Measurements from ENCODE around the gene FOXJ1. TPM values are rescaled to one million over a fixed set of nuclear protein-coding genes. Genes with fewer than 3 reads are reported as not detected.
A peak's percentile ranks its signal among the peaks of the same experiment; 100 is the strongest.

The FOXJ1 gene
- total RNA-seq, 1 donor from 2014 or later, result not detected

DNA sequence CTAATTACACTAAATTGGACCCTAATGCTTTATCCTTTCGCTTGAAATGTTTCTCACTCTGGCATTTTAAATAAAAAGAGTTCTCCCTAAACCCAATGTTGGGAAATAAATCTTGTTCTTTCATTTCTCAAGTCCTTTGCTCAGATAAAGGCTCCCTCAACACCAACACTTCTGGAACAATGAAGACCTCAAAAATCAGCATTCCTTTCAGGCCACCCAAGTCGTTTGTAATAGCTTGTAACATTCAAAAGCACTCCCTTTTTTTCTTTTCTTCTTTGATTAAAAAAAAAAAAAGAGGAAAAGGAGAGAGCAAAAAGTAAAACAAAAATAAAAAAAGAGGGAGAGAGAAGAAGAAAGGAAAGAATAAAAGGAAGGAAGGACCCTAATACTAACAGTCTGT, 23.3 kb upstream of the FOXJ1 start:
- intact Hi-C loops (cut with DNase I), result no loop called here
- ATAC-seq (ENCODE audit: poor library complexity) (no peak), DNase-seq (no peak)

DNA sequence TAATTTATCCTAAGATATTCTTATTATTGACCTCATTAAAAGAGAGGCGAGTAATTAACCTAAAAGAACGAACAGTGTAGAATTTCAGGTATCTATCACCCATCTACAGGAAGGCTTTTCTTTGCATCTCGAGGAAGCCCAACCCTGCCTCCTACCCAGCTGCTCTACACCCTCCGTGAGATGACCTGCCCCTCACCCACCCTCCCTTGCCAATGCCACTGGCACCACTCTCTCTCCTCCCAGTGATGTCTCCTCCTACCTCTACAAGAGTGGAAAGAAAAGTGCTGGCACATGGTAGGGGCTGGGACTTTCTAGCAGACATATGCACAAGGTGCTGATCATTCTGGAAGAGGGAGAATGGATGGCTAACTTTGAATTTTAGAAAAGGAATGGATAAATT, 22.9 kb upstream of the FOXJ1 start:
- no peak for ATAC-seq (ENCODE audit: poor library complexity)
- intact Hi-C loops (cut with DNase I), result no loop called here
- DNase-seq, result no peak

DNA sequence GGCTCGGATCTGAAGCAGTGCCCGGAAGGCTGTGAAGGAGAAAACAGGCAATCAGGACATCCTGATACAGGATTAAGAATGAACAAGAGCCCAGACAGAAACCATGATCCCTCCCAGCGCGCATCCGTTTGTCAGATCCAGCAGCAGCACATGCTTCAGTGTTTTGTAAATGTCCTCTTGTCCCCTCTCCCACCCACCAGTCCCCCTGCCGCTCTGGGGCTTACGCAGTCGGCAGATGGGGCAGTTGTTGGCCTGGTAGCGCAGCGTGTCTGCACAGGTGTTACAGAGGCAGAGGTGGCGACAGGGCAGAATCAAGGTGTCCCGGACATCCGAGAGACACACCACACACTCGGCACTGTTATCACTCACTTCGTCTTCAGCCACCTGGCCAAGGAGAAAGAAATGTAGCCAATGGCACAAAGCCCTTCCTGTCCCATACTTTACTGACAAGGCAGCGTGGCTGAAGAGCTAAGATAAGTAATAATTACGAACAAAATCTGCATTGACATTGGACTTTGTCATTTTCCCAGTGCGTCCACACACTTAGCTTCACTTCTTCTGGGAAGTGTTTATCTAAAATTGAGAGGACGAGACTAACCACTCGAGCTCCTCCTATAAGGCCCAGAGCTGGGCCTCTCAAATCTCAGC, 20.7 kb upstream of the FOXJ1 start:
- ATAC-seq (ENCODE audit: poor library complexity) (no peak), DNase-seq (no peak)
- intact Hi-C loops (cut with DNase I), result no loop called here

DNA sequence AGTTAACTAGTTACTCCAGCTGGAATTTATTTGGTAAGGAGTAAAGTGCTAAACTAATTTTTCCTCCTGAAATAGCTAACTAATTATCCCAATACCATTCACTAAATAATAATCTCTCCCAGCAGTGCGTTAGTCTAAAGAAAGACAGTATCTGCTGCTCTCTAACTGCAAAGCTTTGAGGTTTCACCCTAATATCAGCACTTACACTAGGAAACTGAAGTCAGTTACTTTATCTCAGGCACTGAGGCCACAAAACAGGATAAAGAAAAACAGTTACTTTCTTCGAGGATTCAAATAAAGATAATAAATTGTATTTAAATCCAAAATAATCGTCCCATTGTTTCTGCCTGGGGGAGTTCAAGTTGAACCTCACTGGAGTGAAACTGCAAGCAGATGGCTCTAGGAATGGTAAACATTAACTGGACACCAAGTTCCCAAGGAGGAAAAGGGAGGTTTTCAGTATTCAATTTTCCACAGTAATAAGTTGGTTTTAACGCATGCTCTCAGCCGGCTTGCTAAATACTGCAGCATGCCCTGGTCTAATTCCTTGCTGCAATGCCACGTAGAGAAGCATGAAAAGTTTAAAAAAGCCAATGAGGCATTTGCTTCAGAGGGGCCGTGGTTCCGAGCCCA, 20.0 kb upstream of the FOXJ1 start:
- intact Hi-C loops (cut with DNase I), result no loop called here
- no peak for DNase-seq

DNA sequence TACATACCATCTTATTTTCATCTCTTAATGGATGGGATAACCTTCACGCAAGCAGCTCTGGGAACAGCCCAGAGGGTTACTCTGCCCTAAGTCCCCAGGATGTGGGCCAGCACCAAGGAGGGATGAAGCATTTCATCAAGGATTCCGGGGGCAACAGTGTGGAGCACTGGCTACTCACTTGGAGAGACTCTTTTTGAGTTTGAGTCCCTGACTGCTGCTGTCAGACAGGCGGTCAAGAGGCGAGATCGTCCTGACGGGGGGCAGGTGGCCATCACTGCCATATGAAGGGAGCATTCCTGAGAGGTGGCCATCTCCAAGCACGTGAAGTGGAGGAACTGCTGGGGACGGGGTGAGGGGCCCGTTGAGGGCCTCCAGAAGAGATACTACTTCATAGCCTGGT, 18.1 kb upstream of the FOXJ1 start:
- intact Hi-C loops (cut with DNase I), result no loop called here
- no peak for DNase-seq
- ATAC-seq (ENCODE audit: poor library complexity), result no peak

More for the DNA sequence above, 20.0 kb upstream of the FOXJ1 start:
- no peak for ATAC-seq (ENCODE audit: poor library complexity)

DNA sequence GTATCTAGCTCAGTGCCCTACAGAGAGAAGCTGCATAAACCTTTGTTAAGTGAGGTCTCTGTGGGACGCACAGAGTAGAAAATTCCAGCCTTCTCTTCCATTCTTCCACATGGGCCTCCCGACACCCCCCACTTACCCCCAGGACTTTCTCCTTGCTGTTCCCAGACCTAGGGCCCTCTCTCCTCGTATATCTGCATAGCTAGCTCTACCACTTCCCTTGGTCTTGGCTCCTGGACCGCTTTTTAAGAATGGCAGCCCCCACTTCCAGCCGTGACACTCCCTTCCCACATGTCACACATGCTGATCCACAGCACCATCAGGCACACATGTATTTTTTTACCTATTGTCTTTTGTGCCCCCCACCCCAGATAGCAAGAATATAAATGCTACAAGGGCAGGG, 16.7 kb upstream of the FOXJ1 start:
- ATAC-seq (ENCODE audit: poor library complexity) (no peak), DNase-seq (no peak)
- intact Hi-C loops (cut with DNase I), result no loop called here

DNA sequence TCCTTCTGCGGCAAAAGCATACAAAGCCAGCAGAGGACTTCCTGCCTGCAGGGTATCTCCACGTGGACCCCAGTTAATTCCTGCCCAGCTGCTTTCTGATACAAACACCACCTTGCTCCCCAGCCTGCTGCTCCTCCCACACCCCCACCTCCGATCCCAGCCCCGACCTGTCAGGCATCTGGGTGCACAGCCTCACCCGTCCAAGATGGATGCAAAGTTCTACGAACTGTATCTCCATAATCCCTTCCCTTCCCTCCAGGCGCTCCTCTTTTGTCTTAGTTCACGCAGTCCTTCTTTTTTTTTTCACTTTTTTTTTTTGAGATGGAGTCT, 15.6 kb upstream of the FOXJ1 start:
- intact Hi-C loops (cut with DNase I), result no loop called here
- DNase-seq, result no peak

DNA sequence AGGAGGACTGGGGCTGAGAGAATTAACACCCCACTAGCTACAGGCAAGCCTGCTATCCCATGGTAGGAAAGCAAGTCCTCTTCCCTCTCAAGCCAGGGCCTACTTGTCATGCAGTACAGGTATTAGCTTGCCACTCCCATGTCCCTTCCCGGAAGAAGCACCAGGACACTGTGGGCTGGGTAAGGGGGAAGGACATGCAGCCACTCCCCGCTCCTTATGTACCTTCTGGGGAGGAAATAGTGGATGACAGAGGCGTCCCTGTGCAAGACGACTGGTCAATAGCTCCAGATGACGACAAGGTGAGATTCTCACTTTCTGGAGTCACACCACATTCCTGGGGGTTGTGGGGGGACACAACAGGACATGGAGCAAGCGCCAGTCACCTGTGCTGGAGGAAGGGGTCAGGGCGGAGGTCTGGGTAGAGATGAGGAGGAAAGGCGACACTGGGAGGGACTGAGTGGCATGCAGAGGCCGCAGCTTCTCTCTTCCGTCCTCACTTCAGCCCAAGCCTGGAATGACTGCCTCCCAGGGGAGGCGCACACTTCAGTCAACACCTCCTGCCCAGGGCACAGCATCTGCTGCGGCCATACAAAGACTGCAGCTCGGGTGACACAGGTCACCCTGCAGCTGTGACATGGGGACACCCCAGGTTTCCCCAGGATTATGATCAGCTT, 15.1 kb upstream of the FOXJ1 start:
- no peak for ATAC-seq (ENCODE audit: poor library complexity)
- DNase-seq, result no peak
- intact Hi-C loops (cut with DNase I), result no loop called here

More for the DNA sequence above, 15.6 kb upstream of the FOXJ1 start:
- ATAC-seq (ENCODE audit: poor library complexity), result no peak

DNA sequence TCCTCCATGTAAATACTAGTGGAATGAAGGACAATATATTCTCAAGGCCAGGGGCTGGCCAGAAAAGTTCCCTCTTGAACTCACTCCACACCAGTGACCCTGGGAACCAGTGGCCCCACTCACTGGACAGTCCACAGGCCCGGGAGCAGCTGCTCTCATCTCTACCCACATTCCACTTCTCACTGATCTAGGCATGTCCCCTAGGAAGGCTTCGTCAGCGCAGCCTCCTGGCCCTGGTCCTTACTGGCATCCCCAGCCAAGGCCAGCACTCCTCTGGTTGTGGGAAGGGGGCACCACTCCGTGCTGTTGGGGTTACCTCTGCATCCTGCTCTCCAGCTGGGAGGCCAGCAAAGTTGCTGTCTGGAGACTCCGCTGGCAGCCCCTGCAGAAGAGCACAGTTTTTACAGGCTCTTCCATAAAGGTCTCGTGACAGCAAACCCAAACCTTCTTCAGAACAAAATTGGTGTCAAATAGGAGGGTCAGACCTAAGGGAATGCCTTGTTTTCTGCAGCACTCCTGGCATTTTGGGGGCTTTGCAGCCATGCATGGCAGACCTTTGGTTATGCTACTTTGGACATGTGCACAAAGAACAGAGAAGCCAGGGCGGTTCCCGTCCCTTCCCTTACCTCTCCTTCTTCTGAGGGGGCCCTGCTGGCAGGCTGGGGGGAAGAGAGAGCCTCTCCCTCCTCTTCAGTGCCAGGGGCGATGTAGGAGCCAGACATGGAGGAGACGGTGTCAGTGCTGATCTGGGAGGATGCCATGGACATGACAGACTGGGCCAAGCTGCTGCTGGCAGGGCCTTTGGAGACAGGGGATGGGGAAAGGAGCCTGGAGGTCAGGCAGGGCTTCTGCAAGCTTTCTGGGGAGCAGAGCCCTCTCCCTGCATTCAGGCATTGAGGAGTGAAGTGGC, 14.1 kb upstream of the FOXJ1 start:
- intact Hi-C loops (cut with DNase I), result no loop called here
- ATAC-seq (ENCODE audit: poor library complexity) (peak; percentile 78), DNase-seq (peak; percentile 46)

DNA sequence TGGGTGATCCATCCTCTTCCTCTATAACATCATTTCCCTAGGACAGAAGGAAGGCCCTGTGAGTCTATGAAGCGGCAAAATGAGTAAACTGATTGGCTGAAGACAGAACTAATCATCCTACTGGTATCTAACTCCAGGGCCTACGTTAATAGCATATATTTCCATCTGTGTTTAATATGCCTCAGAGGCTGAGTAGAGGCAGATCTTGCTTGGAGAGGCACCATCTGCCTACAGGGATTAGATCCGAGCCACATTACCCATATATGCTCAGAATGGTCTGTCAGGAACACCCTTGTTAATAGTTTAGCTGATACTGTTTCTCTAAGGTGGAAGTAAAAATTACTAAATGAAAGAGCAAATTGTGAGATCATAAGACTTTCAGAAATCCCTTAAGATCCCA, 13.2 kb upstream of the FOXJ1 start:
- ATAC-seq (ENCODE audit: poor library complexity) (no peak), DNase-seq (no peak)
- intact Hi-C loops (cut with DNase I), result no loop called here

DNA sequence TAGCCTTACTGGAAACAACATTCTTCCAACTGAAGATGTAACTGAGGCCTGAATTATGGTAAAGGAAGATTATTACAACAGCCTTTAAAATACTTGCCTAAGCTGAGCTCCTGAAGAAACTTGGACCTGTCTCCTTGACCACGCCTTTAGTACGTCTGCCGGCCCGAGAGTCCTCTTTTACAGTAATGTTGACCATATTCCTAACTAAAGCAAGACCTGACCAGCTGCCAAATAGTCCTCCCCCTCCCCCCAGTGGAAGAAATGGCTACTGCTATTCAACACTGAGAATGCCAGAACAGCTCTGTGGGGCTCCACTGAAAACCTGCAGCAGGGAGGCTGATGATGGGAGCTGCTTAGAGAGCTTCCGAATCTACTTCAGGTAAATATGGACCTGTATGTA, 12.6 kb upstream of the FOXJ1 start:
- intact Hi-C loops (cut with DNase I), result no loop called here
- no peak for ATAC-seq (ENCODE audit: poor library complexity)
- no peak for DNase-seq

DNA sequence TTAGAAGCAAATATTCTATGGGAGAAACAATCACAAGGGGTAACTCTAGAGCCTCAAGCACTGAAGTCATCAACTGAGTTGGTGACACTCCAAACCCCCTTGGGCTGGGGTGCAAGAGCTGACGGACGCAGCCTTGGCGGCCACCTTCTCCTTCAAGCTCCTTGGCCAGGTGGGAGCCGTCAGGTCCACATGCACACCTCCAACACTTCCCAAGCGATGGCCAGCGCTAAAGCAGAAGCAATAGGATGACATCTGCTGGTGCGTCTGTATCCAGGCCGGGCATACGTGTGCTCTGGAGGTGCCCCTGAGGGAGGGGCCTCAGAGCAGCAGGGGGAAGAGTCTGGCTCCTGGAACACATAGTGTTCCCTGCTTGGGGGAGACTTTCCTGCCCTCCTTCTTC, 12.2 kb upstream of the FOXJ1 start:
- ATAC-seq (ENCODE audit: poor library complexity) (no peak), DNase-seq (no peak)
- intact Hi-C loops (cut with DNase I), result no loop called here

DNA sequence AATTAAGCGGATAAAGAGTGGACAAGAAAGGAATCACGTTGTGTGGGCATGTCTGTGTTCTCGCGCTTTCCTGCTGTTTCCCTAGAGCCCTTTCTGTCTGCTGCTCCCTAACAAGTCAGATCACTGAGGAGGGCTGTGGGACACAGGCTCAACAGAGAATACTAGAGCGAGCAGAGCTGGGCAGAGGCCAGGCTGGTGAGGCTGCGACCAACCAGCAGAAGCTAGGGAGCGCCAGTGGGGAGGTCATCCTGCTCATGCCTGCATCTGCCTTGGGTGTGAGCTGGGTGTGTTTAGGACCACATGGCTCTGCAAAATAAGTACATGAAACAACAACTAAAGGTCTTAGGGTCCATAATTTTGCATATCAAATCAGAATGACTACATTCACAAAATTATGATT, 11.5 kb upstream of the FOXJ1 start:
- intact Hi-C loops (cut with DNase I), result no loop called here
- no peak for ATAC-seq (ENCODE audit: poor library complexity)
- no peak for DNase-seq

DNA sequence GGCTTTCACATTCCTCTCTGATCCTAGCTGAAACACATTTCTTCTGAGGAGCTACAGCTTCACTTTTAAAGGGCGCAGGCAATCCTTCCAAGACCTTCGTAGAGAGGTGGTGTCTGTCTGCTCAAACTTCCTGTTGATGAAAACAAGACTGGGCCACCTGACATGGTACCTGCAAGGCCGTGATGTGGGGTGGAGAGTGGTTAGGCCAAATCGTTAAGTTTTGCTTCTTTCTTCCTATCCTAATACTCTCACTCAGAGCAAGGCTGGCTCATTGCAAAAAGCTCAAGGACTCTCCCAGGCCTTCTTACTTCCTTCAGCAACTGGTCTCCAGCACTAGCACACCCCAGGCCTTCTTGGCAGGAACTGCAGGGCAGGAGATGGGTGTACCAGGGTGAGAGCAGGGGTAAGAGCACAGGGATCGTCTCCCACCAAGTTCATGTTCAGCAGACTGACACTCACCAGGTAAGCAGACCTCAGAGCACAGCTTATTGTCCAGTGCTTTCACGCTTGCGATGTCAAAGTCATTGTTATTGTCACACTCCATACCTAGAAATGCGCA, 10.9 kb upstream of the FOXJ1 start:
- intact Hi-C loops (cut with DNase I), result no loop called here
- no peak for DNase-seq
- no peak for ATAC-seq (ENCODE audit: poor library complexity)

DNA sequence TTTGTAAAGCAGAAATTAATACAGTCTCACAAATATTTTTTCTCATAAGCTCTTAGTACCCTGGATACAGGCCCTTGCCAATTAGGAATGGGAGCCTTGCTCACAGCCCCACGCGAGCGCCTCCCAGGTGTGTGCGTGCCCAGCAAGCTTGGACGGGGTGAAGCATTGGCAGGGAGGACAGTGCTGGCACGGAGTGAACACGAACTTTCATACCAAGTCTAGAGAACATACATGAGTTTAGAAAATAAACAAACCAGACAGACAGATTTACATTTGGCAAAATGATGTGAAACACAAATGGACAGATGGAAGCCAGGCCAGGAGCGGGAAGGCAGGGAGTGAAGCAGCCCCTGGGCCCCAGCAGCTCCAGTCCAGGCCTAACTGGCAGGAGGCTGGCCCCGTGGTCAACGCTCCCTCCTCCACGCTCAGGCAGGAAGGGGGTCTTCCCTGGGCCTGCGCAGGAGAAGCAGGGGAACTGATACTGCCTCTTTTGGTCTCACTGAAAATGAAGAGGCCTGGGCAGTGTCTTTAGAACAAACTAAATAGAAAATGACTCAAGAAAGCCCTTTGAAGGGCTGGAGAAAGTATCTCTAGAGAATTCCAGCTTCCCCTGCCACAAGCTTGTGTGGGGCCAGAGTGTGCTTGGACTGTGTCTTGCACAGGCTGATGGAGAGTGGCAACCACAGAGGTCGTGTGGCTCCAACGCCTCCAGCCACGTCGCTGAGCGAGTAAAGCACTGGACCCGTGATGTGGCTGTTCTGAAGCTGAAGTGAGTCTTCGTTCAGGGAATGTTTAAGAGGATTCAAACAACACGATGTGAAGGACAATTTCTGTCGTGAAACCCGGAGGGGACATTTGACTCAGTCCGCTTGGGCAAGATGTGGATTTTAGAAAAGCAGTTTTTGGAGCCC, 9.9 kb upstream of the FOXJ1 start:
- intact Hi-C loops (cut with DNase I), result no loop called here
- ATAC-seq (ENCODE audit: poor library complexity) (no peak), DNase-seq (no peak)

DNA sequence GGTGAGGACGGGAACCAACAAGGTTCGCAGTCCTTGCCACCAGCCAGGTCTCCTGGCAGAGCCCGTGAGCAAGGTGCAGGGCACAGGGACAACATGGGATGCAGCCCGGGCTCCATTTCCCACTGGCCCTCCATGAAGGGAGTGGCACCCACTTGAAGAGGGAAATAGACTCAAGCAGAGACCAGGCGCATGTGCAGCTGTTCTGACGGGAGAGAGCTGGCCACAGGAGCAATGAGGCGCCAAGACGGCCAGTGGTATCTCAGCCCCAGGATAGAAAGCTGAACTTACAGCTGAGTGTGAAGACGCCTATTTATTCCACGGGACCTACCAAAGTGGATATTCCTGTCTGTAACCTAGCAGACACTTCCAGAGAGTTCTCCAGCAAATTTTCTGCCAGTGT, 8.2 kb upstream of the FOXJ1 start:
- ATAC-seq (ENCODE audit: poor library complexity), result no peak
- intact Hi-C loops (cut with DNase I), result no loop called here
- DNase-seq, result no peak

DNA sequence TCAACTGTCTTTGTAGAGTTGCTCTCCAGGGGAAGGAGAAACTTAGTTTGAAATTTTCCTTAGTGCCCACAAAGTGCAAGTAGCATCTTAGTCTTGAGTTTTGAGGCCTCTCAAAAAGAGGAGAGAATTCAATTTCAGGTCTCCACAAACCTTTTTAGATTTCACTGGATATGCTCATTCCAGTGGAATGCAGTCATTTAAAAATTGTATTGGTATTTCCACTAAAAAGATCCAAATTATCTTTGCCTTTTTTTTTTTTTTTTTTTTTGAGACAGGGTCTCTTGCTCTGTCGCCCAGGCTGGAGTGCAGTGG, 6.9 kb upstream of the FOXJ1 start:
- ATAC-seq (ENCODE audit: poor library complexity) (no peak), DNase-seq (no peak)
- intact Hi-C loops (cut with DNase I), result no loop called here

DNA sequence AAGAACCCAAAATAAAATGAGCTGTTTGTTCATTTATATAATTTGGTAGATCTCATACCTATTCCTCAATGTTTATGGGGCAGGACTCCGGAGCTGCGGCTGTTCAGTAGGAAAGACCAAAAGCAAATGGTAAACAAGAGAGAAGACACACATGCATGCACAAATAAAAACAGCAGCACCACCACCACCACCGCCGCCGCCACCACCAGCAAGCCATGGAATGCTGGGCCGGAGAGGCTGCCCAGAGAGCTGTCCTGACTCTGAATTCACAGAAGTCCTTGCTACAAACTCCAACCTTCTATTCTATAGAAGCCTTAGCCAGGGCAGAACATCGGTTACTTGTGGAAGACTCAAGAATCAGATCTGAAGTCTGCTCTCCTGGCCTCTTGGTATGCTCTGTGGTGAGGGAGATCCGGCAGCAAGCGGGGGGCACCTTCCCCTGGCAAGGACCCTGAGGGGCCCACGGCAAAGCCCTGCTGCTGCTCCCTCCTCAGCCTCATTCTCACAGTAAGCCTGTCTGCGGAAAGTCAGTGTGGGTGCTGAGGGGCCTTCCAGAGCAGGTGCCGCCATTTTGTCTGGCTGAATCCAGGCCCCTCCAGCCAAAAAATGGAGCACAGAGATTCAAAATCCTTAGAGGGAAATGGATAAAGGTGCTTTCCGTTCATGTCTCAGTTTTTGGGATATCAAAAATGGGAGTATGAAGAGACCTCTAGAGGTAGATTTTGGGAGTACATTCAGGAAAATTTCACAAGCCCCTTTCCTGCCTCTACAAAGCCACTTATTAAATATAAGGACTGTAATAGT, 6.4 kb upstream of the FOXJ1 start:
- ATAC-seq (ENCODE audit: poor library complexity) (no peak), DNase-seq (no peak)
- intact Hi-C loops (cut with DNase I), result no loop called here
